ACHN (cell line): ENCODE data around the gene TMEM44.

Source experiments
- DNase-seq: peaks from one replicate; pipeline ENCODE4 v3.0.0-alpha.2; 2015
- in situ Hi-C: cut with HindIII; loops from 2 replicates; pipeline ENCODE4 v1.10.0; 2017; ENCODE audit warnings: low sequenced_read_pairs, low pct_ligation_motif_present, low pct_unique_long_range_greater_than_20kb

Gene TMEM44

GRCh38 chr3:194633349-194634004, at the start of gene TMEM44:
TSS of gene TMEM44 (minus strand) at chr3:194633419. CDS start at chr3:194633215, 204 bp downstream.
- in situ Hi-C loops: no loop called here
- peak; percentile 83 for DNase-seq

DNA sequence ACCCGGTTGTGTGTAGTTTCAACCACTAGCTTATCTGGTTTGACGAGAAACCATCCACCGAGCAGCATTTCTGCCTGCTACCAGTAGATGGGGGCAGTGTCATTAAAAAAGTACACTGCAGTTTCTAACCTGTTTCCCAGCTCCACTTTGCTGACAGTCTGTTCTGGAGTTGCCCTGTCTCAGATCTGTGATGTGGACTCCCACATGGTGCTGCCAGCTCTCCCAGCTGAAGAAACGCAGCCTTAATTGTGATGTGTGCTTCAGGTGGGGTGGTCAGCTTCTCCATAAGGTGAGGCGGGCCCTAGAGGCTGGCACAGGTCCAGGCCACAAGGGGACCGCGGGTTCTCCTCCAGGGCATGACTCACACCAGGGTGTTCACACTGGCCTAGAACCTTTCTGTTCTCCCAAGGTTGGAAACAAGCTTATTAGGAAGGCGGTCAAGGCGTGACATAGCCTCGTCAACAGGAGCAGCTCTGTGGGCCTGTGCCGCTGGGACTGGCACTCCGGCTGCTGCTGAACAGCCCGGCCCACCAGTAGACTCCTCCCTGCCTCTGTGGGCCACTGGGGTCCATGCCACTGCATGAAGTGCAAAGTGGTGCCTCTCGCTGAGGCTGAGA, 49.6 kb upstream of the TMEM44 start:
- in situ Hi-C loops: loop anchor here (25.0 kb wide), 1 partner anchor 554 kb away; no protein-coding TSS in a partner anchor
- peak; percentile 77 for DNase-seq

DNA sequence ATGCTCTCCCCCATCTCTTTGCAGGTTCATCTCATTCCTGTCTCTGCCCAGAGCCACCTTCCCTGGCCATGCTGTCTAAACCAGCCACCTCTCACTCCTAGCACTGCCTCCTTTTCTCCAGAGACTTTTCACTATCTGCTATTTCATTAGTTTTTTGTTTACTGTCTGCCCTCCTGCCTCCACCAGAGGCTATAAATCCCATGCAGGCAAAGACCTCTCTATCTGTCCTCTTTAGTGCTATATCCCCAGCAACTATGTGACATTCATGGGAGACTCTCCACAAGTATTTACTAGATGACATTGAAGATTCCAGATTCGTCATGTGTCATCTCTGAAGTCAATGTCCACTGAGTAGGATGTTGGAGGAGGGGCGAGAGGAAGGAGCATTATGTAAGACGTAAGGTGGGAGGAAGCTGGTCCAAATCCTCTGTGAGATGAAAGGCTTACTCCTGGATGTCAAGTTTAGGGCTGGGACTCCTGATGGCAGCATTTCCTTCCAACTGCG, 49.0 kb upstream of the TMEM44 start:
- in situ Hi-C loops: loop anchor here (25.0 kb wide), 1 partner anchor 555 kb away; no protein-coding TSS in a partner anchor

DNA sequence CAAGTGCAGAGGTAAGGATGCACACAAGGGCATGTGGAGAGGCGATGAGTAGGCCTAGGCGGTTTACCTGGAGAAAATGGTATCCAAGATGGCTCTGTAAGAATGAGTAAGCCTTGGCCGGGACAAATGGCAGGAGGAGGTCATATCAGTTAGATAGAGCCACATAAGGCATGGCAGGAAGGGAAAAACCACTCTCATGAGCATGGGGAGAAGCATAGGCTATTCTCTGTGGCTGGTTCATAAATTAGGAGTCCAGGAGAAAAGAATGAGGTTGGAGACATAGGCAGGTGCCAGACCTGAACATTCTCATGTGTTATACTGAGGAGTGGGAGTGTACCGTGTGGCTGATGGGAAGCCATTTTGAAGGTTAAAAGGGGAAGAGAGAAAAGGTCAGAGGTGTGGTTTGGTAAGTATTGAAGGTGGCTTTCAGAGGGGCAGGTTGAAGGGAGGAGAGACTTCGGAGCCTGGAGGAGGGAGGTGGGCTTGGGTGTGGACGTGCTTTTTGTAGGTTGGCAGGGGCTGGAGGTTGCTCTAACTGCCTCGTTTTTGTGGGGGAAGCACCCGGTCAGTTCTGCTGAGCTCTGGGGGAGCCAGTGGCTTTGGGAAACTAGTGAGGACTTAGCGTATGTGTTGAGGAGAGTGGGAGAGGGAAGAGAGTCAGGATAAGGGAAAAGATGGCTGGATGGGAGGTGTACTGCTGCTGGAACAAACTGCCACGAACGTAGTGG, 47.8 kb upstream of the TMEM44 start:
- in situ Hi-C loops: loop anchor here (25.0 kb wide), 1 partner anchor 556 kb away; no protein-coding TSS in a partner anchor
- DNase-seq: no peak

More for the DNA sequence above, 49.0 kb upstream of the TMEM44 start:
- no peak for DNase-seq

- in situ Hi-C loops: loop anchor here (25.0 kb wide), 1 partner anchor 561 kb away; no protein-coding TSS in a partner anchor
- DNase-seq: no peak
These were observed 43.3 kb upstream of the TMEM44 start for GRCh38 chr3:194676471-194676870.

- in situ Hi-C loops: loop anchor here (25.0 kb wide), 1 partner anchor 562 kb away; no protein-coding TSS in a partner anchor
- no peak for DNase-seq
These were observed 42.5 kb upstream of the TMEM44 start for GRCh38 chr3:194675680-194676079.

DNA sequence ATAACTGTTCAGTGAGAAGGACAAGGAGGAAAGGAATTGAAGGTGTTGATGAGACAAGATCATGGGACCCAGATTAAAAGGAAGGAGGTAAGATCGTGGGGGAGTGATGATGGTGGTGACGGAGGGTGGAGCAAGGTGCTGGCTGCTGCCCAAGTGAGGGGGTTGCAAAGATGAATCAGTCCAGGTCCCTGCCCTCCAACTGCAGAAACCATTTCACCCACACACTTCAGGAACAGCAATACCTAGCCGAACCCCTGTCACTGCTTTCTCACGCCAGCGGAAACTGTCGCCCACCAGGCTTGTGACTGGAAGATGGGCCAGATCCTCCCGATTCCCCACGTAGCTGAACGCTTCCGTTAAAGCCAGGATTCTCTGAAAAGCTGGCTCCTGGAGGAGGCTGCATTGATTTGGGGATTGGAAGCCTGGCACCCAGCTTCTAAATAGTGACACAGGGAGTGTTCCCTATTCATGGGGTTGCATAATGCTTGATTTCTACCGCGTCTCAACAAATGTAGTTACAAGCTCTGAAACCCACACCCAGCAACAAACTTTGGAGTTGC, 41.9 kb upstream of the TMEM44 start:
- DNase-seq: no peak
- in situ Hi-C loops: loop anchor here (25.0 kb wide), 1 partner anchor 562 kb away; no protein-coding TSS in a partner anchor

GRCh38 chr3:194673761-194674160, 40.5 kb upstream of the TMEM44 start:
- in situ Hi-C loops: no loop called here
- no peak for DNase-seq

- no peak for DNase-seq
- in situ Hi-C loops: no loop called here
These were observed 39.7 kb upstream of the TMEM44 start for GRCh38 chr3:194672876-194673275.

- in situ Hi-C loops: no loop called here
- DNase-seq: peak; percentile 94
These were observed 38.9 kb upstream of the TMEM44 start, which contains the start of gene LSG1 for GRCh38 chr3:194671900-194672808. TSS of gene LSG1 (minus strand) at chr3:194672191. CDS start at chr3:194672162, 29 bp downstream.

- in situ Hi-C loops: no loop called here
- peak; percentile 58 for DNase-seq
These were observed 38.3 kb upstream of the TMEM44 start for GRCh38 chr3:194671511-194671899.

- in situ Hi-C loops: no loop called here
- no peak for DNase-seq
These were observed 34.1 kb upstream of the TMEM44 start for GRCh38 chr3:194667363-194667762.

GRCh38 chr3:194664857-194665256, 31.6 kb upstream of the TMEM44 start:
- in situ Hi-C loops: no loop called here

DNA sequence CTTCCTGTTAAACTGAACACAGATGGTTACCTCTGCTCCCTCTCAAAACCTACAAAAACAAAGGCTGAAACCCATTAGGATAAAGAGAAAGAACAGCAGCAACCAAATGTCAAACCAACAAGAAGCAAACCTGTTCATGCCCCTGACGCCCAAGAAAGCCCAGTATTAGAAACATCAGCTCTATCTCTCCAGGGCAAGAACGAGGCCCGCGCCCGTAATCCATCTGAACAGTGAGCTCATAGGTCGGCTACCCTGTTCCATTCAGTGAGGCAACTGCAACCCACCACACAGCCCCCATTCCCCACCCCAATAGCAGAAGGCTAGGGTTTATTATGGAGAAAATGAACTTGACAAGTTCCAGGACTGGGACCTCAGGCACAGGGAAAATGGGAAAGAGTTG, 28.7 kb upstream of the TMEM44 start:
- in situ Hi-C loops: no loop called here

More at GRCh38 chr3:194664857-194665256, 31.6 kb upstream of the TMEM44 start:
- DNase-seq: no peak

DNA sequence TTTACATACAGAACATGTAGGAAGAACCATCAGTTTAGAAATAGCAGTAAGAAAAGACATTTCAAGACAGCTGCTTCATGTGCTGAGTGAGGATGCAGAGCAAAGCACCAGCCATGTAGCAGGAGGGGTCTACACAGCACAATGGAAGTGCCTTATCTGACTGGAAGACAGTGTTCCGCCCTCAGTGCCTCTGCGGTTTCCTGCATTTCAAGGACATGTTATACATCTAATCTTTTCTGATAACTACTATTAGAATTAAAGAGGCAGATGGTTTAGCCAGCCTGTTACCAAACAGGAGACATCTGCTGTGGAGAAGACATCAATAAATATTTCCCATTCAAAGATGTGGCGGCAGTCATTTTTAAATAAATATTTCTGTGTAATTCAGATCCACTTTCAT, 28.2 kb upstream of the TMEM44 start:
- in situ Hi-C loops: no loop called here
- DNase-seq: no peak

More for the DNA sequence above, 28.7 kb upstream of the TMEM44 start:
- no peak for DNase-seq

DNA sequence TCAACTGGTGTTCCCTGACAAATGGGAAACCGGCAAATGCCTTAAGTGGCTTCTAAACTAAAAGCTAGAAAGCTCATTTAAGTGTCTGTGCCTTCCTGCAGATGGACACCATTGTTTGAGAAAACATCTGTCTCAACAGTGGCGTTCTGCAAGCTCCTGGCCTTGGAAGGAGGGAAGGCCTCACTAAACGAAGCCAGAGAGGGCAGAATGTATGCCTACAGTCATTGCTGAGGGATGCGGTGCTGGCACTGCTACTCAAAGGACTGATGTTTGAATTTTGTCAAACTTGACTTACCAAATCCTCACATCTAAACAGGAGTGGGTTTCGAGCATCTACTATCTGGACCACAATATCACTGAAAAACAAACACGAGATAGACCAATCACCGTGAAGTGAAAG, 26.6 kb upstream of the TMEM44 start:
- in situ Hi-C loops: no loop called here
- no peak for DNase-seq

DNA sequence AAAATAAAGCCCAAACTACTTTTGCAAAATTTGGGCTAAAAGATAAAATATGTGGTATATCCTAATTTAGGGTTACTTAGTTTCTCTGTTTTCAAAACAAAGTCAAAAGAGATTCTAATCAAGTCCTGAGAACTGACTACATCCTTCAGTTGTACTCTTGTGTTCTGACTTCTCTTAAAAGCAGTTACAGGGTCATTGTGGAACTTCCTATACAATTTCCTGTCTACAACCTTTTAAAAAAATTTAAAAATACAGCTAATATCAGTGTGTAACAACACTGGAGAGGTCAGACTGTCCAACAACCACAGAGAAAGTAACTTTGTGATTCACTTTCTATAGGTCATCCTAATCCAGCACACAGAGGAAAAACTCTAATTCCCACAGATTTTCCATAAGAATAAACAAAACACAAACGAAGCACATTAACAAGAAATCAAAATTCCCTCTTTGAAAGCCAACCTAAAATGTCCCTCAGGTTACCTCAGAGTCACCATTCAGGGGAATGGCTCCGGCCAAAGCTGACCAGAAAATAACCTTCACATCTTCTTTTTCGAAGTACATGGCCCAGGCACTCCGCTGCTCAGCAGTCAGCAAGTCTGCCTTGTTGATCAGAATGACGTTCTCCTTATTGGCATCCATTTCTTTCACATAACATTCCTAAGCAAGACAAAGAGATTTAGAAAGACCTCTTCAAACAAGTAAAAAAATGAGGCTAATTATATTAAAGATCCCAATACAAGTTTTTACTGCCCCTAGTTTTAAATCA, 25.4 kb upstream of the TMEM44 start:
- no peak for DNase-seq
- in situ Hi-C loops: no loop called here
